Mammary epithelial cell (primary cell): ENCODE measurements around the gene AKAP8L.
"Not testable (repeated sequence)": the region's sequence is repeated elsewhere in the genome, so short reads cannot be mapped to it uniquely, and the experiment has no call there.

Experiments
- EZH2 ChIP-seq: IDR thresholded peaks from 2 replicates; pipeline ENCODE4 v1.6.1; 2012; ENCODE audit warnings: low read length, inconsistent platforms, borderline replicate concordance
- TF ChIP-seq, protein P1 (sequence below), 2 donors: IDR thresholded peaks in 1 of 2; conservative IDR thresholded peaks in 1 of 2; 2 replicates each; pipeline ENCODE4 v1.5.1; 2011 to 2012; ENCODE audit warnings: inconsistent platforms in 2 of 2, low read length in 2 of 2, mild to moderate bottlenecking in 2 of 2, control low read depth in 1 of 2, low read depth in 1 of 2; ENCODE audit not compliant: insufficient read depth in 1 of 2; ENCODE audit errors: extremely low read depth in 1 of 2

- TF ChIP-seq, protein P1, sequence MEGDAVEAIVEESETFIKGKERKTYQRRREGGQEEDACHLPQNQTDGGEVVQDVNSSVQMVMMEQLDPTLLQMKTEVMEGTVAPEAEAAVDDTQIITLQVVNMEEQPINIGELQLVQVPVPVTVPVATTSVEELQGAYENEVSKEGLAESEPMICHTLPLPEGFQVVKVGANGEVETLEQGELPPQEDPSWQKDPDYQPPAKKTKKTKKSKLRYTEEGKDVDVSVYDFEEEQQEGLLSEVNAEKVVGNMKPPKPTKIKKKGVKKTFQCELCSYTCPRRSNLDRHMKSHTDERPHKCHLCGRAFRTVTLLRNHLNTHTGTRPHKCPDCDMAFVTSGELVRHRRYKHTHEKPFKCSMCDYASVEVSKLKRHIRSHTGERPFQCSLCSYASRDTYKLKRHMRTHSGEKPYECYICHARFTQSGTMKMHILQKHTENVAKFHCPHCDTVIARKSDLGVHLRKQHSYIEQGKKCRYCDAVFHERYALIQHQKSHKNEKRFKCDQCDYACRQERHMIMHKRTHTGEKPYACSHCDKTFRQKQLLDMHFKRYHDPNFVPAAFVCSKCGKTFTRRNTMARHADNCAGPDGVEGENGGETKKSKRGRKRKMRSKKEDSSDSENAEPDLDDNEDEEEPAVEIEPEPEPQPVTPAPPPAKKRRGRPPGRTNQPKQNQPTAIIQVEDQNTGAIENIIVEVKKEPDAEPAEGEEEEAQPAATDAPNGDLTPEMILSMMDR (conservative IDR thresholded peaks at IDR 0.05 in 1 of 2, IDR thresholded peaks at IDR 0.05 in 1 of 2; ENCODE audit: extremely low read depth in 1 of 2, insufficient read depth in 1 of 2, low read depth in 1 of 2, low read length in 2 of 2) = not testable (repeated sequence)
- not testable (repeated sequence) for TF ChIP-seq EZH2
Observed at GRCh38 chr19:15360015-15360414, 58.8 kb downstream of the AKAP8L start.
